VCaP (cell line): Measurements from ENCODE around the gene GTF3C2.

Experiments used
- H3K27ac ChIP-seq: fragments of 450-650 bp; 2 replicates; pipeline ENCODE4 v1.5.1; 2017
- CTCF ChIP-seq: fragments of 450-650 bp; conservative IDR thresholded peaks from 2 replicates; pipeline ENCODE4 v1.5.1; 2017; ENCODE audit warnings: mild to moderate bottlenecking, moderate library complexity

Gene GTF3C2

GRCh38 chr2:27313882-27314645 lies 42.5 kb downstream of the GTF3C2 start:
- no peak for TF ChIP-seq CTCF

GRCh38 chr2:27312152-27312551 lies 44.4 kb downstream of the GTF3C2 start:
- no peak for TF ChIP-seq CTCF
- no peak overlapping the region for H3K27ac ChIP-seq

More at GRCh38 chr2:27313882-27314645, 42.5 kb downstream of the GTF3C2 start:
- no peak overlapping the region for H3K27ac ChIP-seq

- no peak overlapping the region for H3K27ac ChIP-seq
- no peak for TF ChIP-seq CTCF
These were observed 46.9 kb downstream of the GTF3C2 start for GRCh38 chr2:27309651-27310050.

GRCh38 chr2:27308359-27308881 lies 48.1 kb downstream of the GTF3C2 start, which contains the start of gene UCN:
UCN (minus strand) TSS chr2:27308445; CDS start chr2:27307895, 550 bp downstream.
- no peak within 1 kb of the TSS for H3K27ac ChIP-seq
- no peak for TF ChIP-seq CTCF

GRCh38 chr2:27307545-27308358 lies 48.8 kb downstream of the GTF3C2 start:
- TF ChIP-seq CTCF: no peak
- H3K27ac ChIP-seq: no peak overlapping the region

GRCh38 chr2:27307287-27307544 lies 49.3 kb downstream of the GTF3C2 start:
- TF ChIP-seq CTCF: no peak
- no peak overlapping the region for H3K27ac ChIP-seq

- no peak overlapping the region for H3K27ac ChIP-seq
- no peak for TF ChIP-seq CTCF
These were observed 49.8 kb downstream of the GTF3C2 start for GRCh38 chr2:27306573-27307286.
